Measurements from ENCODE around the gene KLHL30. TPM values are rescaled to one million over a fixed set of nuclear protein-coding genes. Genes with fewer than 3 reads are reported as not detected.
A peak's percentile ranks its signal among the peaks of the same experiment; 100 is the strongest.
"Not testable (repeated sequence)": the region's sequence is repeated elsewhere in the genome, so short reads cannot be mapped to it uniquely, and the experiment has no call there.

KLHL30 gene
- total RNA-seq, 1 experiment from 2014 or later = not detected

GRCh38 chr2:238163481-238164198, 25.2 kb downstream of the KLHL30 start:
- no peak for DNase-seq (ENCODE audit: low read depth)

- DNase-seq (ENCODE audit: low read depth) = no peak
Observed at GRCh38 chr2:238164906-238165287, 26.4 kb downstream of the KLHL30 start.

GRCh38 chr2:238165288-238165921, 26.9 kb downstream of the KLHL30 start:
- DNase-seq (ENCODE audit: low read depth) = no peak

- no peak for DNase-seq (ENCODE audit: low read depth)
Observed at GRCh38 chr2:238166391-238167343, 28.2 kb downstream of the KLHL30 start.

- no peak for DNase-seq (ENCODE audit: low read depth)
Observed at GRCh38 chr2:238167344-238167715, 28.9 kb downstream of the KLHL30 start.

- no peak for DNase-seq (ENCODE audit: low read depth)
Observed at GRCh38 chr2:238167761-238168160, 29.3 kb downstream of the KLHL30 start.

- DNase-seq (ENCODE audit: low read depth) = no peak
Observed at GRCh38 chr2:238168196-238169047, 30.0 kb downstream of the KLHL30 start.

GRCh38 chr2:238169048-238169707, 30.7 kb downstream of the KLHL30 start:
- DNase-seq (ENCODE audit: low read depth) = peak; percentile 53

- DNase-seq (ENCODE audit: low read depth) = peak; percentile 72
Observed at GRCh38 chr2:238169708-238170251, 31.3 kb downstream of the KLHL30 start.

- no peak for DNase-seq (ENCODE audit: low read depth)
Observed at GRCh38 chr2:238170386-238171071, 32.1 kb downstream of the KLHL30 start.

GRCh38 chr2:238171072-238171431, 32.6 kb downstream of the KLHL30 start:
- not testable (repeated sequence) for DNase-seq (ENCODE audit: low read depth)

- no peak for DNase-seq (ENCODE audit: low read depth)
Observed at GRCh38 chr2:238171575-238172187, 33.2 kb downstream of the KLHL30 start.

GRCh38 chr2:238172439-238172838, 34.0 kb downstream of the KLHL30 start:
- no peak for DNase-seq (ENCODE audit: low read depth)

GRCh38 chr2:238173692-238174091, 35.2 kb downstream of the KLHL30 start:
- DNase-seq (ENCODE audit: low read depth) = no peak

- DNase-seq (ENCODE audit: low read depth) = no peak
Observed at GRCh38 chr2:238174291-238174690, 35.8 kb downstream of the KLHL30 start.

GRCh38 chr2:238174701-238175100, 36.2 kb downstream of the KLHL30 start:
- no peak for DNase-seq (ENCODE audit: low read depth)

- no peak for DNase-seq (ENCODE audit: low read depth)
Observed at GRCh38 chr2:238176613-238177012, 38.1 kb downstream of the KLHL30 start.

GRCh38 chr2:238180554-238180953, 42.1 kb downstream of the KLHL30 start:
- no peak for DNase-seq (ENCODE audit: low read depth)

- no peak for DNase-seq (ENCODE audit: low read depth)
Observed at GRCh38 chr2:238182362-238182761, 43.9 kb downstream of the KLHL30 start.

GRCh38 chr2:238183821-238184220, 45.4 kb downstream of the KLHL30 start:
- no peak for DNase-seq (ENCODE audit: low read depth)

Data from M059J (cell line).